ENCODE data around the gene RERE.

Gene RERE

DNA sequence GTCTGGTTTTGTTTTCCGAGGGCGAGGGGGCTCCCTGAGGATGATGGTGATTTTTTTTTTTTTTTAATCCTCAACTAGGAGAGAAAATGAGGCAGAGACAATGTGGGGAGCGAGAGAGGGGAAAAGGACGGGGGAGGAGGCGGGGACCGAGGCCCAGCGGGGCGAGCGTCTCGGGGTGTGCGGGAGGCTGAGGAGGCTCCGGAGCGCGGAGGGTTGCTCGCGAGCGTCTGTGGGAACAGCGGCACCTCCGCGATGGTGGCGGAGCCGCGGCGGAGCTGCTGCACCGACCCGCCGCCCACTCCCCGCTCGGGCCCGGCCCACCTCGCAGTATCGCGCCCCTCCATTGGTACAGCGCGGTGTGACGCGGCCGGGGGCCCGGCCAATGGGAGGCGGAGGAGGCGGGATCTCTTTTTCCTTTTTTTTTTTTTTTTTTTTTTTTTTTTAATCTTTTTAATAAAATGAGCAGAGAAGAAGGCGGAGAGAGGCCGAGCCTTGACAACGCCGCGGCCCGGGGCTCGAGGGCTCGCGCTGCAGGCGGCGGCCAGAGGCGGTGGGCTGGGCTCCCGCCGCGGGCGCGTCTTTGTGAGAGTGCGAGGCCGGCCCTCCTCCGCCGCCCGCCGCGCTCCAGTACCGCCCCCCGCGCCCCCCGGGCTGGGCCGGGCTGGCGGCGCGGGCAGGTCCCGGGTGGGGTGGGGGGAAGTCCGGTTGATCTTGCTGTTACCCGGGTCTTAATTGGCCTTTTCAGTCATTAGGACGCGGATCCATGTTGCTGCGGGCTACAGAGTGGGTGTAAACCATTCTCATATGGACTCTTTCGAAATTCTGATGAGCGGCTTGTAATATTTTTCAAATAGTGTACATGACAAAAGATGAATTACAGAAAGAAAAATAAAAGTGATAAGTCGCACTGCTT, at the start of gene RERE:
Gene RERE (minus strand): TSS at position 229 of the 913 bp plus-strand sequence.
- intact Hi-C loops (cut with DNase I): loop anchor here (10.0 kb wide), 1 partner anchor 113 kb away; no protein-coding TSS in a partner anchor
- DNase-seq: peak; percentile 89 to 99 (median 93)

DNA sequence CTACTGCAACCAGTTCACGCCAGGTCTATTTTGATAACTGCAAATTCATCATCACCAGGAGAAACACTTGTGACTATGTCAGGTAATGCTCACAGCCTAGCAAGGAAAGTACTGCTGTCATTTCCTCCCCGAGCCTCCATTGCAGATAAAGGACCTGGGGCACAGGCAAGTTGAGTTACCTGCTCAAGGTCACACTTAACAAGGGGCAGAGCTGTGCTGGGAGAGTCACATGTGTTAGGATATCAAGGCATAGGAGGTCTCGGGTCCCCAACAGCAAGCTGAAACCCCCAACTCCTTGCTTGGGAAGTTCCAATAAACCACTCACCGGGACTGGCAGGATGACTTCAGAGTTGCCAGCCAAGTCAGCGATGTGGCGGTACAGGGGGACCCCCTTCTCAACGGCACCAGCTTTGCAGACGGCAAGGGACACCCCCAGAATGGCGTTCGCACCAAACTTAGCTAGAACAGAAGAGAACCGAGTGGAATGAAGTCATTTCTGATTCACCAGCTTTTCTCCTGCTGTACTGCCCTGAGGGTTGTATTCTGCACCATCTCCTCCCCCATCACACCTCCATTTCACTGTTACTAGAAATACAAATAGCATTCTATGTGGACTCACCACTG, 49.5 kb upstream of the RERE start:
- intact Hi-C loops (cut with DNase I): no loop called here

DNA sequence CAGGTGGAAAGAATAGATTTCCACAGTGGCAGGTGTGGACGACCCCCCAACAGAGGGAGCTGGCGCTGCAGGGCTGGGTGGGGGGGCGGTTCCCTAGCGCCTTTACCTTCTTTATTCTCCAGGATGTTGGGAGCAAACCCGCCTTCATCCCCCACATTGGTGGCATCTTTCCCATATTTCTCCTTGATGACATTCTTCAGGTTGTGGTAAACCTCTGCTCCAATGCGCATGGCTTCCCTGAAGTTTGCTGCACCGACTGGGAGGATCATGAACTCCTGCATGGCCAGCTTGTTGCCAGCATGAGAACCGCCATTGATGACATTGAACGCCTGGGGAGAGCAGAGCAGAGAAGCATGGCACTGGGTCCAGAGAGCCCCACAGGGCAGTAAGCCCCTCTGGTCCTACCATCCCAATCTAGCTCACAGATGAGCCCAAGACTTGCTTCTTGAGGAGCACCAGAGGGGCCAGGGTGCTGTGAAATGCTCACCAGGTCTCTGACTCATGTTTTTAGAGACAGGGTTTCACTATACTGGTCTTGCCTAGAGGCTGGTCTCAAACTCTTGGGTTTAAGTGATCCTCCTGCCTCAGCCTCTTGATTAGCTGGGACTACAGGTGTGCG, 48.8 kb upstream of the RERE start:
- intact Hi-C loops (cut with DNase I): no loop called here

More for the DNA sequence above, 49.5 kb upstream of the RERE start:
- no peak for DNase-seq

GRCh38 chr1:8864713-8865344, 47.4 kb upstream of the RERE start:
- intact Hi-C loops (cut with DNase I): no loop called here

More for the DNA sequence above, 48.8 kb upstream of the RERE start:
- DNase-seq: no peak

DNA sequence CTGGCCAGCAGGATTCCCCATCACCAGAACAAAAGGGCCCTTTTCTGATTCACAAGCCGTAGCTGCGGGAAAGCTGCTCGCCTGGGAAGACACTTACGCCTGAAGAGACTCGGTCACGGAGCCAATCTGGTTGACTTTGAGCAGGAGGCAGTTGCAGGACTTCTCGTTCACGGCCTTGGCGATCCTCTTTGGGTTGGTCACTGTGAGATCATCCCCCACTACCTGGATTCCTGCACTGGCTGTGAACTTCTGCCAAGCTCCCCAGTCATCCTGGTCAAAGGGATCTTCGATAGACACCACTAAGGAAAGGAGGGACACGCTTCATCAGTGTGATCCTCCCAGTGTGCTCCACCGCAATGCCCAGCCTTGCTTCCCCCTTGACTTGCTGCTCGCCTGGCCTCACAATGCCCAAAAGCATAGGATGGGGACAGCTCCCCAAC, 46.4 kb upstream of the RERE start:
- intact Hi-C loops (cut with DNase I): no loop called here
- no peak for DNase-seq

More at GRCh38 chr1:8864713-8865344, 47.4 kb upstream of the RERE start:
- no peak for DNase-seq

GRCh38 chr1:8863138-8863537, 45.7 kb upstream of the RERE start:
- intact Hi-C loops (cut with DNase I): no loop called here
- DNase-seq: no peak

GRCh38 chr1:8862528-8862927, 45.1 kb upstream of the RERE start:
- no peak for DNase-seq
- intact Hi-C loops (cut with DNase I): no loop called here

DNA sequence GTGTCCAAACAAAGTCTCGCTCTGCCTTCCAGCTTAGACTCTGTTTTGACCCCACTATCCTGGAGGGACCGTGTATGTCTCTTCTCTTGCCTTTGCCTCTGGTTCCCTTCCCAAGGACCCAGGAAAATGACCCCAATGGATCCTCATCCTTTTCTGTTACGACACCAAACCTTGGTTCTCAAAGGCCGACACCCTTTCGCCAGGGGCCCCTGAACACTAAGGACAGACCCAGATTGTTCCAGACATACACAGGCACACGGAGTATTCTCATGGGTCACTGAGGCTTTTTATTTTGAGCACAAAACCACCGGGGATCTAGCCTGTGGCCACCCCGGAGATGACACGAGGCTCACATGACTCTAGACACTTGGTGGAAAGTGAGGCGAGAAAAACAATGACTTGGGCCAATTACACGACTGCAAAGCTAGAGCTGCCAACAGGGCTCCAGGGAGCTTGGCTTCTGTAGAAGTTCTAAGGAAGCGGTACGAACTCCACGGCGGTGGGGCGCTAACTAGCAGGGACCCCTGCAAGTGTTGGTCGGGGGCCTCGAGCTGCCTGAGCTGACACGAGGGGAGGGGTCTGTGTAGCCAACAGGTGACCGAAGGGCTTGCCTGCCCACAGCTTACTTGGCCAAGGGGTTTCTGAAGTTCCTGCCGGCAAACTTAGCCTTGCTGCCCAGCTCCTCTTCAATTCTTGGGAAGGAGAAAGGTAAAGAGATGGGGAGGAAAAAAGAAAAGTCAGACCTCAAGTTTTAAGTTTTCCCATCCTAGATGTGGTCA, 43.5 kb upstream of the RERE start:
- DNase-seq: peak in 1 of 10 donors; percentile 68
- intact Hi-C loops (cut with DNase I): no loop called here

DNA sequence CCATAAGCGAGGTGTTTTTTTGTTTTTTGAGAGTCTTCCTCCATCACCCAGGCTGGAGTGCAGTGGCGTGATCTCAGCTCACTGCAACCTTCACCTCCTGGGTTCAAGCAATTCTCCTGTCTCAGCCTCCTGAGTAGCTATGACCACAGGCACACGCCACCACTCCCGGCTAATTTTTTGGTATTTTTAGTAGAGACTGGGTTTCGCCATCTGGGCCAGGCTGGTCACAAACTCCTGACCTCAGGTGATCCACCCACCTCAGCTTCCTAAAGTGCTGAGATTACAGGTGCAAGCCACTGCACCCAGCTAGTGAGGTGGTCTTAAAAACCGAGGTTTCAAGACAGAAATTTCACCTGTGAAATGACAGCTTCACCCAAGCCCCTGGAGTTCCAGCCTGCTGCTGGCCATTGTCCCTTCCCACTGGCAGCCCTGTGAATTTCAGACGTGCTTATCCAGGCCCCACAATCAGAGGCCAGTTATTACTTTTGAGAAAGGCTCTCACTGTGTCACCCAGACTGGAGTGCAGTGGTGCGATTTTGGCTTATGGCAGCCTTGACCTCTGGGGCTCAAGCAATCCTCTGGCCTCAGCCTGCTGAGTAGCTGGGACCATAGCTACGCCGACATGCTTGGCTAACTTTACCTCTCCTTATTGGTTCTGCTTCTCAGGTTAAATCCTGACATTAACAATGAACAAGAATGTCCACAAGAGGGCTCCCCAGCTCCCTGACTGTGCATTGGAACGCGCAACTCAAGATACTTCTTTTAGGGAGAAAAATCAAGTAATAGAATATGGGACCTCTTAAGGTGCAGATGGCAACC, 41.7 kb upstream of the RERE start:
- intact Hi-C loops (cut with DNase I): loop anchor here (5.0 kb wide), 1 partner anchor 128 kb away; no protein-coding TSS in a partner anchor
- DNase-seq: peak in 6 of 10 donors; percentile 39 to 87 (median 52)

GRCh38 chr1:8858112-8858668, 40.8 kb upstream of the RERE start:
- no peak for DNase-seq
- intact Hi-C loops (cut with DNase I): loop anchor here (5.0 kb wide), 1 partner anchor 129 kb away; no protein-coding TSS in a partner anchor

GRCh38 chr1:8856689-8857412, 39.4 kb upstream of the RERE start:
- intact Hi-C loops (cut with DNase I): loop anchor here (5.0 kb wide), 1 partner anchor 130 kb away; no protein-coding TSS in a partner anchor
- DNase-seq: peak in 3 of 10 donors; percentile 34 to 83 (median 65)

- intact Hi-C loops (cut with DNase I): no loop called here
- peak in 1 of 10 donors; percentile 71 for DNase-seq
These were observed 36.8 kb upstream of the RERE start for GRCh38 chr1:8854240-8854639.

DNA sequence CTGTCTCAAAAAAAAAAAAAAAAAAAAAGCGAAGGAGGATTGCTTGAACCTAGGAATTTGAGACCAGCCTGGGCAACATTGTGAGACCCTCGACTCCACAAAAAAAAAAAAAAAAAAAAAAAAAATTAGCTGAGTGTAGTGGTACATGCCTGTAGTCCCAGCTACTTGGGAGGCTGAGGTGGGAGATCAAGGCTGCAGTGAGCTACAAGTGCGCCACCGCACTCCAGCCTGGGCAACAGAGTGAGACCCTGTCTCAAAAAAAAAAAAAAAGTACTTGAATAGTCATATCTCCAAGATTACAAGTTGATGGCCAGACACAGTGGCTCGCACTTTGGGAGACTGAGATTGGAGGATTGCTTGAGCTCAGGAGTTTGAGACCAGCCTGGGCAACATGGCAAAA, 33.6 kb upstream of the RERE start:
- no peak for DNase-seq
- intact Hi-C loops (cut with DNase I): no loop called here

DNA sequence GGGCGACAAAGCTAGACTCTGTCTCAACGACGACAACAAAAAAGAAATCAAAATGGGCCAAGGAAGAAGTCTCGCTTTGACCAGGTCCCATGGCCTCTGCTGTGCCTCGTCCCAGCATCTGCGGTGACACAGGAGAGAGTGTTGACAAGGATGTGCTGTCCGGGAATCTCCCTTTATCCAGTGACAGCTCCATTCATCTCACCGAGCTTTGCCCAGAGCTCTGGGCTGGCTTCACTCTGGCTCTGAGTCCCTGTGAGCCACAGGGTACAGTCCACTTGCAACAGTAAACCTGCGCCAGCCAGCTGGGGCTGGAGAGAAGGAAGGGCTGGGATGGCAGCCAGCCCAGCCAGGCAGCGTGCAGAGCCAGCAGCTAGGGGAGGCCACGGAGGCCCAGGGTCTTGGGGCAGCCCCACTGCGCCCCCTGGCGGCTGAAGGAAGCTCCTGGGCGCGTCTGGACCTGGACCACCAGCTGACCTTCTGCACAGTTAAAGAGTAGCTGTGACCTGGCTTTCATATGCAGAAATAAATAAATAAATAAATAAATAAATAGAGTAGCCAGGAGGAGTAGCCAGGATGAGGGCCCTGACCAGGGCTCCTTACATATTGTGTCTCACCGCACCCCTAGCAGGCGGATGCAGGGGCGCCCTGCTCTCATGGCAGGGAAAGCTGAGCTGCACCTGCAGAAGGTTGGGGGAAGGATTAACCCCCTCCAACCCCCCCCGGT, 31.4 kb upstream of the RERE start:
- intact Hi-C loops (cut with DNase I): loop anchor here (1.0 to 5.0 kb wide), 3 partner anchors 37 to 288 kb away; no protein-coding TSS in a partner anchor
- DNase-seq: peak; percentile 78 to 98 (median 86)

DNA sequence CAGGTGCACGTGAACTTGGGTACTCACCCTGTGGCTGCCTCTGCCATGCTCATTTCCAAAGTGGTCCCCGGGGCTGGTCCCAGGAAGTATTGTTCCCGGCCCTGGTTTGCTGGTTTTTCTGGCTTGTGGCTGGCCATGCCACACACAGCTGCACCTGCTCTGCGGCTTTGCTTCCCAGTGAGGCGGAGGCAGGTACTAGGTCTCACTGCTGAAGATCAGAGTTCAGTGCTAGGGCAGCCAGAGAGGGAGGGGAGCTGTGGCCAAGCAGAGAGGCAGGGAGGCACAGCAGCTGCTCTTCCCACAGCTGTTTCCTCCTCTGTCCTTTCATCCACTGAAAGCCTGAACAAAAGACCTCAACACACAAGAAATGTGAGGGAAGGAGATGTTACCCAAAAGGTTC, 30.6 kb upstream of the RERE start:
- DNase-seq: no peak
- intact Hi-C loops (cut with DNase I): loop anchor here (2.0 to 5.0 kb wide), 2 partner anchors 36 to 287 kb away; no protein-coding TSS in a partner anchor

DNA sequence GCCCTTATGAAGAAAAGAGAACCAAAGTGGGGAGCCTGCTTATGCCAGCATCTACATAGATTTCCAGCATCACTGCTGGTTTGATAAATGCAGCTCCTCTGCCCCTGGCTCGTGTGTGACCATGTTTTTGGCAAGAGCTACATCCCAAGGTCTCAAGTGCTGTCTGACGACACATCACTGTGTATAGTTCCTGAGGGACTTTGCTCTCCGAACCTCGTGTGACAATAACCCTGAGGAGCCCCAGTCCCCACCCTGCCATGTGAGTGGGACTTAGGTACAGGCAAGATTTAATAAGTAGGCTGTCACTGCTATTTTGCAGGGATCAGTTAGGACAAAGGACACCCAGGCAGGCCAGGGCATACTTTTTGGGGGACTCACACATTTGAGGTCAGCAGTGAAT, 28.8 kb upstream of the RERE start:
- intact Hi-C loops (cut with DNase I): loop anchor here (5.0 kb wide), 1 partner anchor 34 kb away; no protein-coding TSS in a partner anchor
- DNase-seq: peak in 1 of 10 donors; percentile 28

Data from posterior cingulate gyrus (tissue), 11 donors.